ENCODE measurements around the gene ST13.

- no peak for TF ChIP-seq CTCF (IDR thresholded peaks at IDR 0.05)
- no peak for TF ChIP-seq POLR2A (IDR thresholded peaks at IDR 0.05)
Measured at GRCh38 chr22:40818192-40818746, 38.2 kb downstream of the ST13 start.
